HG03521 (cell line): ENCODE results near the gene ASB1.
"Not testable (repeated sequence)": the region's sequence is repeated elsewhere in the genome, so short reads cannot be mapped to it uniquely, and the experiment has no call there.

ENCODE experiments used
- ATAC-seq: cut with Tn5 transposase; IDR thresholded peaks from one replicate; pipeline ENCODE4 v1.9.1; 2021; ENCODE audit warnings: mild to moderate bottlenecking, moderate library complexity; ENCODE audit not compliant: unreplicated experiment

Gene ASB1

GRCh38 chr2:238403632-238404405 lies 22.9 kb upstream of the ASB1 start:
- no peak for ATAC-seq

GRCh38 chr2:238404406-238405216 lies 22.1 kb upstream of the ASB1 start:
- no peak for ATAC-seq

- ATAC-seq: not testable (repeated sequence)
These were observed 21.5 kb upstream of the ASB1 start for GRCh38 chr2:238405217-238405555.

- no peak for ATAC-seq
These were observed 20.3 kb upstream of the ASB1 start for GRCh38 chr2:238406221-238406997.

GRCh38 chr2:238406998-238407285 lies 19.8 kb upstream of the ASB1 start:
- no peak for ATAC-seq

GRCh38 chr2:238407566-238407965 lies 19.2 kb upstream of the ASB1 start:
- ATAC-seq: no peak

- ATAC-seq: no peak
These were observed 17.9 kb upstream of the ASB1 start for GRCh38 chr2:238408615-238409340.

- ATAC-seq: no peak
These were observed 17.2 kb upstream of the ASB1 start for GRCh38 chr2:238409341-238410199.

GRCh38 chr2:238412067-238412767 lies 14.5 kb upstream of the ASB1 start:
- no peak for ATAC-seq

GRCh38 chr2:238413368-238413767 lies 13.4 kb upstream of the ASB1 start:
- no peak for ATAC-seq

- no peak for ATAC-seq
These were observed 11.5 kb upstream of the ASB1 start for GRCh38 chr2:238415036-238415764.

GRCh38 chr2:238415893-238416292 lies 10.8 kb upstream of the ASB1 start:
- no peak for ATAC-seq

GRCh38 chr2:238418196-238418998 lies 8.3 kb upstream of the ASB1 start:
- no peak for ATAC-seq

- ATAC-seq: no peak
These were observed 7.7 kb upstream of the ASB1 start for GRCh38 chr2:238418999-238419546.

GRCh38 chr2:238420442-238420841 lies 6.3 kb upstream of the ASB1 start:
- ATAC-seq: no peak

GRCh38 chr2:238420878-238421694 lies 5.6 kb upstream of the ASB1 start:
- no peak for ATAC-seq

GRCh38 chr2:238421695-238422035 lies 5.1 kb upstream of the ASB1 start:
- no peak for ATAC-seq
